ENCODE results near the gene GUCY1A2. TPM values are rescaled to one million over a fixed set of nuclear protein-coding genes. Genes with fewer than 3 reads are reported as not detected.

GUCY1A2 gene
- total RNA-seq, 1 experiment from 2014 or later = not detected

GRCh38 chr11:106969644-106970355, 48.5 kb downstream of the GUCY1A2 start:
- ATAC-seq = no peak
- H3K27me3 ChIP-seq (ENCODE audit: low read length) = 0 out of 2 replicates have a peak, but pooled peaks cover 27% of the 10 kb centered on the region
- intact Hi-C loops (cut with micrococcal nuclease) = no loop called here
- no peaks in the 10 kb centered on the region for H4K20me1 ChIP-seq (ENCODE audit: low read length)
- H3K36me3 ChIP-seq (ENCODE audit: low read depth, low read length) = no peaks in the 10 kb centered on the region
- POLR2A ChIA-PET (ENCODE audit: unreplicated experiment) = no interaction called here
- CTCF ChIA-PET = interaction anchor here (0.6 kb wide), 1 partner anchor 52 kb away, joined by 3 read pairs; no protein-coding TSS in a partner anchor
- H2AFZ ChIP-seq (ENCODE audit: low read length) = no peak overlapping the region
- no peak overlapping the region for H3K27ac ChIP-seq (ENCODE audit: low read length)
- TF ChIP-seq EZH2phosphoT487 (IDR thresholded peaks at IDR 0.05; ENCODE audit: borderline replicate concordance, low read length) (no peak), CTCF (conservative IDR thresholded peaks at IDR 0.05; ENCODE audit: low read depth, low read length) (no peak), EZH2 (IDR thresholded peaks at IDR 0.05; ENCODE audit: low read length, unreplicated experiment) (no peak)
- H3K4me2 ChIP-seq (ENCODE audit: low read length) = no peak overlapping the region
- no peaks in the 10 kb centered on the region for H3K9me3 ChIP-seq (ENCODE audit: low read length)
- no peaks in the 10 kb centered on the region for H3K4me1 ChIP-seq (ENCODE audit: insufficient read depth, low read length)
- H3K4me3 ChIP-seq (ENCODE audit: low read length) = no peak overlapping the region
- no peak overlapping the region for H3K9ac ChIP-seq (ENCODE audit: low read length)
- H3K9me2 ChIP-seq (replicated peaks; ENCODE audit: low read length) = no peaks in the 10 kb centered on the region
- DNase-seq = no peak
- BruUV-seq (replicated peaks) = no TSS peak
- no peaks in the 10 kb centered on the region for H3K79me2 ChIP-seq (ENCODE audit: low read length)
- no peaks in the 10 kb centered on the region for H3F3A ChIP-seq (ENCODE audit: low read length, unreplicated experiment)

- H3K4me1 ChIP-seq (ENCODE audit: insufficient read depth, low read length) = peaks cover 16% of the 10 kb centered on the region
- H3K27me3 ChIP-seq (ENCODE audit: low read length) = peaks cover 18% of the 10 kb centered on the region; the same call in 1 of the 2 replicates
- H3K9me3 ChIP-seq (ENCODE audit: low read length) = no peaks in the 10 kb centered on the region
- no peak for TF ChIP-seq EZH2phosphoT487 (IDR thresholded peaks at IDR 0.05; ENCODE audit: borderline replicate concordance, low read length)
- no peak for TF ChIP-seq CTCF (conservative IDR thresholded peaks at IDR 0.05; ENCODE audit: low read depth, low read length)
- no peak for TF ChIP-seq EZH2 (IDR thresholded peaks at IDR 0.05; ENCODE audit: low read length, unreplicated experiment)
- H3F3A ChIP-seq (ENCODE audit: low read length, unreplicated experiment) = no peaks in the 10 kb centered on the region
- H3K79me2 ChIP-seq (ENCODE audit: low read length) = no peaks in the 10 kb centered on the region
- H3K36me3 ChIP-seq (ENCODE audit: low read depth, low read length) = no peaks in the 10 kb centered on the region
- intact Hi-C loops (cut with micrococcal nuclease) = no loop called here
- CTCF ChIA-PET = no interaction called here
- no peak overlapping the region for H3K4me2 ChIP-seq (ENCODE audit: low read length)
- no peak overlapping the region for H2AFZ ChIP-seq (ENCODE audit: low read length)
- no peaks in the 10 kb centered on the region for H4K20me1 ChIP-seq (ENCODE audit: low read length)
- no peak overlapping the region for H3K9ac ChIP-seq (ENCODE audit: low read length)
- DNase-seq (no peak), ATAC-seq (no peak)
- POLR2A ChIA-PET (ENCODE audit: unreplicated experiment) = no interaction called here
- no TSS peak for BruUV-seq (replicated peaks)
- H3K9me2 ChIP-seq (replicated peaks; ENCODE audit: low read length) = no peaks in the 10 kb centered on the region
- no peak overlapping the region for H3K4me3 ChIP-seq (ENCODE audit: low read length)
- H3K27ac ChIP-seq (ENCODE audit: low read length) = no peak overlapping the region
These were observed 55.3 kb downstream of the GUCY1A2 start for GRCh38 chr11:106962995-106963394.

GRCh38 chr11:106961518-106961917, 56.8 kb downstream of the GUCY1A2 start:
- POLR2A ChIA-PET (ENCODE audit: unreplicated experiment) = no interaction called here
- intact Hi-C loops (cut with micrococcal nuclease) = no loop called here
- H3K36me3 ChIP-seq (ENCODE audit: low read depth, low read length) = no peaks in the 10 kb centered on the region
- H3K9ac ChIP-seq (ENCODE audit: low read length) = no peak overlapping the region
- H3K27ac ChIP-seq (ENCODE audit: low read length) = no peak overlapping the region
- H3K4me3 ChIP-seq (ENCODE audit: low read length) = no peak overlapping the region
- TF ChIP-seq EZH2phosphoT487 (IDR thresholded peaks at IDR 0.05; ENCODE audit: borderline replicate concordance, low read length) (no peak), CTCF (conservative IDR thresholded peaks at IDR 0.05; ENCODE audit: low read depth, low read length) (no peak), EZH2 (IDR thresholded peaks at IDR 0.05; ENCODE audit: low read length, unreplicated experiment) (no peak)
- H3K27me3 ChIP-seq (ENCODE audit: low read length) = peaks cover 12% of the 10 kb centered on the region; the same call in 1 of the 2 replicates
- ATAC-seq (peak; percentile 85), DNase-seq (peak; percentile 81)
- CTCF ChIA-PET = no interaction called here
- H2AFZ ChIP-seq (ENCODE audit: low read length) = no peak overlapping the region
- H3K9me3 ChIP-seq (ENCODE audit: low read length) = no peaks in the 10 kb centered on the region
- peaks cover 16% of the 10 kb centered on the region for H3K4me1 ChIP-seq (ENCODE audit: insufficient read depth, low read length)
- H3F3A ChIP-seq (ENCODE audit: low read length, unreplicated experiment) = no peaks in the 10 kb centered on the region
- no TSS peak for BruUV-seq (replicated peaks)
- H3K9me2 ChIP-seq (replicated peaks; ENCODE audit: low read length) = no peaks in the 10 kb centered on the region
- H4K20me1 ChIP-seq (ENCODE audit: low read length) = no peaks in the 10 kb centered on the region
- no peaks in the 10 kb centered on the region for H3K79me2 ChIP-seq (ENCODE audit: low read length)
- peak overlapping the region; percentile 40 for H3K4me2 ChIP-seq (ENCODE audit: low read length)
